M059J (cell line): Measurements from ENCODE around the gene USP25. TPM values are rescaled to one million over a fixed set of nuclear protein-coding genes. Genes with fewer than 3 reads are reported as not detected.

ENCODE experiments used
- DNase-seq: peaks from one replicate; pipeline ENCODE4 v3.0.0-alpha.2; 2012; ENCODE audit warnings: low read depth
- total RNA-seq: library from RNA; depleted of rRNA; stranded (reverse); fragments of >200 nt; shearing (Covaris generic); gene quantifications from 2 replicates; pipeline ENCODE4 v1.2.3, GENCODE V29; 2014

The USP25 gene
- total RNA-seq, 1 experiment from 2014 or later: 23.2 TPM

- peak; percentile 57 for DNase-seq
Observed at GRCh38 chr21:15850645-15851044, 120.9 kb downstream of the USP25 start.

GRCh38 chr21:15852146-15852545 lies 122.4 kb downstream of the USP25 start:
- no peak for DNase-seq

- no peak for DNase-seq
Observed at GRCh38 chr21:15853126-15853525, 123.3 kb downstream of the USP25 start.

GRCh38 chr21:15856813-15857212 lies 127.0 kb downstream of the USP25 start:
- DNase-seq: no peak

DNA sequence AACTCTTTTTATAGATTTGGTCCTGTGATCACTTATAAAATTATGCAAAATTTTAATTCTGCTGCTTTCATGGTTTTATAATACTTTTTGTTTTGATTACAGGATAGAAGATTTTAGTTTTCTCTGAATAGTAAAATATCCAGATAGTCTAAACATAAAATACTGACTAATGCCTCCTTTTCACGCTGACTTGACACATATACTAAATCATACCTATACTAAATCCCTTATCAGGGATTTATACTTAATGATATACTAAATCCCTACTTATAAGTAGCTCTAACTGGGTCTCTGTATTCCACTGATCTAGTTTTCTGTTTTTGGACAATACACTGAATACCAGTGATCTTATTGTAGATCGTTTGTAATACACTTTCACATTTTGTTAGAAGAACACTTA lies 128.0 kb downstream of the USP25 start:
- DNase-seq: no peak

DNA sequence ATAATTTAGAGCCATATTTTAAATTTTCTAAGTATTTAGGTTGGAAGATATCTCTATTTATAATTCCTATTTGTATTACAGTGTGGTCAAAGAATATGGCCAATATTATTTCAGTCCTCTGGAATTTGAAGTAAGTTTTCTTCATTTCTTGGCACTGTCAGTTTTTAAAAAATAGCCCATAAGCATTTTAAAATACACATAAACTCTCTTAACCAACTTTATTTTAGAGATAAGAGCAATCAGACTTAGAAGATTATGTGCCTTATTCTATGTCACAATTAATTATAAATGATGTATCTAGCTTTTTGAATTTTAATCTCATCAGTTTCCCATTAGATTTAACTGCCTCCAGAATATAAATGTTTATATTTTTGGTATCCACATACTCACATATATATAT lies 130.8 kb downstream of the USP25 start:
- DNase-seq: no peak

DNA sequence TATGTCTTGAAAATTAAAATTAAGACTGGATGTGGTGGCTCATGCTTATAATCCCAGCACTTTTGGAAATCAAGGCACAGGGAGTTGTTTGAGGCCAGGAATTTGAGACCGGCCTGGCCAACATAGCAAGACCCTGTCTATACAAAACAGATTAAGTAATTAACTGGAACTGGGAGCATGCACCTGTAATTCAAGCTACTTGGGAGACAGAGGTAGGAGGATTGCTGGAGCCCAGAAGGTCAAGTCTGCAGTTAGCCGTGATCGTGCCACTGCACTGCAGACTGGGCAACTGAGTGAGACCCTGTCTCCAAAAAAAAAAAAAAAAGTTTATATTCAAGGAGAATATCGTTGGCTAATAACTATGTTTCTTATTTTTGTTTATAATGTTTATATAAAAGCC lies 139.2 kb downstream of the USP25 start:
- DNase-seq: no peak

DNA sequence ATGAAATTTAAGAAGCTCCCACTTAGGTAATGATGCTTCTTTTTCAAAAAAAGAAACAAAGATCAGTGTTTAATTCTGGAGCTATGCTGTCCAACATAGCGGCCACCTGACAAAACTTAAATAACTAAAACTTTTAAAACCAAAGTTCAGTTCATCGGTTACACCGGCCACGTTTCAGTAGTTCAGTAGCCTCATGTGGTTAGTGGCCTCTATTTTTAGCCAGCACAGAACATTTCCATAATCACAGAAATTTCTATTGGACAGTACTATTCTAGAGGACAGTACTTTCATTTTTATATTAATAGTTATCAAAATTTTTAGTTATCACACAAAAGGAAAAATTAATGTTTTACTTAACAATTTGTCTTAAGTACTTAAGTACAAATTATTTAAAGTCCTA lies 141.0 kb downstream of the USP25 start:
- no peak for DNase-seq

DNA sequence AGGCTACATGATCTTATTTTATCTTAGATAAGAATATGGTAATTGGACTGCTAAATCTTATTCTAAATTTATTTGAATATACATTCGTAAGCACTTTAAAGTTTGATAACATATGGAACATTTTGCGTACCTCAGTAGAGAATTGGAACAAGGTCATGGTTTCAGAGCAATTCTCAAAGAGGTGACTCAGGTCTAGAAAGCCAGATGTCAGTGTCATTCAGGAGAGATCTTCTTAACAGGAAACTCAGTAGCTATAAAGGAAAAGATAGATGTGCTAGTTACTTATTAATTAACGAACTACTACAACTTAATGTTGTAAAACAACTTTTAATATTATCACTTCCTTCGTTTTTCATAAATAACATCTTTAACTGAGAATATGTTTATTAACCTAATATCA lies 142.5 kb downstream of the USP25 start:
- DNase-seq: no peak

DNA sequence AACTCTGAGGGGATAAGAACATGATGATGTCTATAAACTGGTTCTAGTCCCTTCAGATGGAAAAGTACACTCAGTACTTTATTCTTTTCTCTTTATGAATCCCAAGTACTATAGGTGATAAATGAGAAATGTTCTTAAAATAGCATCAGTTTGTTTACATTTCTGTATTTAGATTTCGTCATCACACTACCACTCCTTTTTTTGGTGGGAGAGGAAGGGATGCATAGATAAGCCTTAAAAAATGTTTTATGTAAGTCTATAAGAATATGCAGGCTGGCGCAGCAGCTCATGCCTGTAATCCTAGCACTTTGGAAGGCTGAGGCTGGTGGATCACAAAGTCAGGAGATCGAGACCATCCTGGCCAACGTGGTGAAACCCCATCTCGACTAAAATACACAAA lies 144.8 kb downstream of the USP25 start:
- DNase-seq: no peak

- no peak for DNase-seq
Observed at GRCh38 chr21:15875286-15875685, 145.5 kb downstream of the USP25 start.

- no peak for DNase-seq
Observed at GRCh38 chr21:15893902-15894301, 164.1 kb downstream of the USP25 start.

DNA sequence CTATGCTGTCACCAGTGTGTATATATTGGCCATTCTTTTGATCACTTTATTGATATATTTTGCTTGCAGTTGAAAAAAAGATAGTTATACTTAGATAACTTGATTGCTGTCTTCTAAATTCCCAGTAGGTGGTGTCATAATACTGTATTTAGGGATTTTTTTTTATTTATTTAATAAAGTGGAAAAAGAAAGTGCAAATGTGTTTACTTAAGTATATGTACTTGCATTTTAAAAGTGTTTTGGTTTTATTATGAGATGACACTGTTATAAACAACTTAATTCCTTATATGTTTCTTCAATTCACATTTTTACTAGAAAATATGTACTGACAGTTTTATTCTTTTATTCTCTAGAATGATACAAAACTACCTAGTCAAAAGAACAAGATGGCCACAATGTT lies 164.8 kb downstream of the USP25 start:
- DNase-seq: peak; percentile 35

- no peak for DNase-seq
Observed at GRCh38 chr21:15895142-15896106, 165.6 kb downstream of the USP25 start.

- no peak for DNase-seq
Observed at GRCh38 chr21:15896501-15896900, 166.7 kb downstream of the USP25 start.

DNA sequence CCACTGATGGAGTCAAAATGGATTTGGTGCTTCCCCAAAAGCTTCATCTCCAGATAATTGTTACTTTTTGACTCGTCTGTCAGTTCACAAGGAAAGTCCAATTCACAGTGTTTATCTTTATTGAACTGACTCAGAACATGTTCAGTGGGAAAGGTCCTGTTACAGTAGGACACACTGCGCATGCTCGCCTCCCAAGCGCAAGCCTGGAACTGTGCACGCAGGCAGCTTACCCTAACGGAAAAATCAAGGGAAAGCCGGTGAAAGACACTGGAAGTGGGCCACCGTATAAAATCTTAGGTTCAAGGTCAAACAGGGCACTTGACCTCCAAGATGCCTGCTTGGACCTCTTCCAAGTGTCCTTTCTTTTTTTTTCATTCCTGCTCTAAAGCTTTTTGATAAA lies 174.6 kb downstream of the USP25 start:
- DNase-seq: no peak

GRCh38 chr21:15908187-15908586 lies 178.4 kb downstream of the USP25 start:
- peak; percentile 10 for DNase-seq

DNA sequence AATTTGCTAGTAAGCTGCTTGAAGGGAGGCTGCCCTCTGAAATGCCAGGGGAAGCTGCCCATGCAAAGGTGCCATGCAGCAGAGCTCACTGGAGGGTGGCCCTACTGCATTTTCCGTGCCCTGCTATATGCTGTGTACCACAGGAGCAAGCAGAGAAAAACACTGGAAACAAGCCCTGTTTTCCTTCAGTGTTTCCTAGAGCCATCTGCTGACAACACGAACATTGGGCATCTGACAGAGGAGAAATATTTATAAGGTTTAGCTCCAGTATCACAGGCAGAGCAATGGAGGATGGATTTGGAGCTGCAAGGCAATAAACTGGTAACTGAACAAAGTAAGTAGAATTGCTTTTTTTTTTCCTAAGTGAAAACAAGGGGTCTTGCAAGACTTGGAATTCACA lies 198.4 kb downstream of the USP25 start:
- DNase-seq: no peak

GRCh38 chr21:15928686-15929425 lies 199.1 kb downstream of the USP25 start:
- no peak for DNase-seq

DNA sequence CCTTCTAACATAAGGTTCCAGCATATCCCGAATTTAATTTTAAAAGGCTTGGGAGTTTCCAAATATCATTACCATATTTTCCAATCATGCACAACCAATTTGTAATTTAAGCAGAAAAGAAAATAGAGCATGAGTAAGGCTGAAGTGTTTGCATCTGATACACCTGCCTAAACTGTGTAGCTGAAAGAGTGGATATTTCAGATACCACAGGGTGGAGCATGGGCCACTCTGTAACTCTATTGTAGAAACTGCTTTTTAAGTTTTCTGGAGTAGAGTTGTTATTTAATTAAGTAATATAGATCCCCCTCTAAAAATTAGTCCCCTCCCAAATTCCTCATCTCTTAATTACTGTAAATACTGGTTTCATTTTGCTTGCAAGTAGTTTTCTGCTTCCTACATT lies 199.8 kb downstream of the USP25 start:
- no peak for DNase-seq
